NOMO-1 treated with dmso at 0.1 percent for 144 hours (cell line): ENCODE data around the gene HSD17B11.
"Not testable (repeated sequence)": the region's sequence is repeated elsewhere in the genome, so short reads cannot be mapped to it uniquely, and the experiment has no call there.

Experiments used
- DNase-seq: peaks from one replicate; lab custom pipeline; 2025; ENCODE audit not compliant: unreplicated experiment; lab: John Stamatoyannopoulos, UW

HSD17B11 gene

GRCh38 chr4:87310691-87311335, 80.2 kb downstream of the HSD17B11 start:
- no peak for DNase-seq

GRCh38 chr4:87309625-87310024, 81.4 kb downstream of the HSD17B11 start:
- DNase-seq: no peak

- no peak for DNase-seq
Observed at GRCh38 chr4:87306056-87306455, 84.9 kb downstream of the HSD17B11 start.

GRCh38 chr4:87305562-87305961, 85.4 kb downstream of the HSD17B11 start:
- no peak for DNase-seq

- no peak for DNase-seq
Observed at GRCh38 chr4:87304745-87305432, 86.1 kb downstream of the HSD17B11 start.

- DNase-seq: peak; percentile 33
Observed at GRCh38 chr4:87299898-87300297, 91.1 kb downstream of the HSD17B11 start.

- no peak for DNase-seq
Observed at GRCh38 chr4:87298362-87298761, 92.6 kb downstream of the HSD17B11 start.

- DNase-seq: not testable (repeated sequence)
Observed at GRCh38 chr4:87294911-87295310, 96.1 kb downstream of the HSD17B11 start.

GRCh38 chr4:87293889-87294288, 97.1 kb downstream of the HSD17B11 start:
- DNase-seq: not testable (repeated sequence)

- DNase-seq: no peak
Observed at GRCh38 chr4:87286970-87287369, 104.0 kb downstream of the HSD17B11 start.
